Urothelium cell line (cell line): Measurements from ENCODE around the gene BRMS1.
"Not testable (repeated sequence)": the region's sequence is repeated elsewhere in the genome, so short reads cannot be mapped to it uniquely, and the experiment has no call there.

Experiments
- DNase-seq: peaks from one replicate; pipeline ENCODE4 v3.0.0; 2011; ENCODE audit warnings: low spot score, mixed read lengths
- FAIRE-seq: peaks from 2 replicates; lab custom pipeline; 2011; peaks lifted over from hg19 to GRCh38; lab: Jason Lieb, UNC

Gene BRMS1

DNA sequence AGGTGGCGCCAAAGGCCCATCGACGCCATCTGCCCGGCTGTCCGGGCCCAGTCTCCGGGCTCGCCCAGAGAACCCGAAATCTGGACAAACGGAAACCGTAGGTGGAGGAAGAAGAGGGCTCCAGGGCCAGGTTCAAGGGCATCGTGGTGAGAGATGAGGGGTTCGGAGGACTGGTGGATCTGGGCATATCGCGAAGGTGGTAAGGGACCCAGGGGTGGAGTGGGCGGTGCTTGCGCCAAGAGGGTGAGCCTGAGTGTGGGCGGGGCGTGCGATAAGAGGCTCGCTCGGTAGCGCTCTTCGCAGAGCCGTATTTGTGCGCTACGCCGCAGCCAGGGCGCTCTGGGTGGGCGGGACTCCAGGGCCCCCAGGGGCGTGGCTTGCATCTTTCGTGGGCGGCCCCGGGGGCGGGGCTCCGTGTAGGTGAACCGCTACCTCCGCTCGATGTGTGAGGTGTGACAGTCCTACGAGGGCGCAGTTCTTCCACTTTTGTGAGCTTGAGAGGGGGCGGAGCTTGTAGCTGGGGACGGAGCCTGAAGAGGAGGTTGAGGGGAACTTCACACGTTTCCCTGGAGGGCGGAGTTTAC lies 32.8 kb downstream of the BRMS1 start:
- DNase-seq (peak; percentile 85), FAIRE-seq (peak; percentile 48)

DNA sequence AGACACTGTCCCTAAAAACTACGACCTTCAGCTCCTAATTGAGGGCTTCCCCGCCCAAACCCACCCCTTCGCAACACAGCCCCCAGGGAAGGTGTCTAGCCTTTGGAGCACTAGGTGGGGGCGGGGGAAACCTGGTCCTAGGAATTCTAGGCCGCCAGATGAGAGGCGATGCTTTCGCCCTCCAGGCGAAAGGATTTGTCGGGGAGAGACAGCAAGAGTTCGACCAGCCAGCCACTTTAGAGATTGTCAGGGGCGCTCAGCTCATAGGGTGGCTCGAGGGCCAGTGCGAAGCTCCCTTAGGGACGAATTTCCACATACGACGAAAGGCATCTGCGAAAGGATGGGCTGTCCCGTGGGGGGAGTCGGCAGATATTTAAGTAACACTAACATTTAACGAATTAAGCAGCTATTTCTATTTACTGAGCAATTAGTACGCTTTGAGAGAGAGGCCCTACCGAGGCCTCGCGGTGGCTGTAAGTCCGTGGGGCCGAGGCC lies 33.4 kb downstream of the BRMS1 start:
- FAIRE-seq (no peak), DNase-seq (no peak)

DNA sequence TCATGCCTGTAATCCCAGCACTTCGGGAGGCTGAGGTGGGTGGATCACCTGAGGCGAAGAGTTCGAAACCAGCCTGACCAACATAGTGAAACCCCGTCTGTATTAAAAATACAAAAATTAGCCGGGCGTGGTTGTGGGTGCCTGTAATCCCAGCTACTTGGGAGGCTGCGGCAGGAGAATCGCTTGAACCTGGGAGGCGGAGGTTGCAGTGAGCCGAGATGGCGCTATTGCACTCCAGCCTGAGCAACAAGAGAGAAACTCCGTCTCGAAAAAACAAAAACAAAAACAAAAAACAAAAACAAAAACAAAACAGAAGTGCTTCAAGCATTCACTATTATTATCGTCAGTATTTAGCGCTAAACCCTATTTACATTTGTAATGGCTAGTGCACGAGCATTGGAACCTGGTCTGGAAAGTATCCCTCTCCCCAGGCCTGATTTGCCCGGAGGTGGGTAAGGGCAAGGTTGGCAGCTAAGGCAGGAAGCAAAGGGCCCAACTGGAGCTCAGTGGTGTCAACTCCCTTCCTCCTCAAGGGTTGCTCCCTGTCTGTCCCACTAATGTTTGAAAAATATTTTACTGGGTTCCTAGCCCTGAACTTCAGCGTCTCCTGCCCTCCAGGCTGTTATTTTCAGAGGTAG lies 34.0 kb downstream of the BRMS1 start:
- FAIRE-seq, result not testable (repeated sequence)

DNA sequence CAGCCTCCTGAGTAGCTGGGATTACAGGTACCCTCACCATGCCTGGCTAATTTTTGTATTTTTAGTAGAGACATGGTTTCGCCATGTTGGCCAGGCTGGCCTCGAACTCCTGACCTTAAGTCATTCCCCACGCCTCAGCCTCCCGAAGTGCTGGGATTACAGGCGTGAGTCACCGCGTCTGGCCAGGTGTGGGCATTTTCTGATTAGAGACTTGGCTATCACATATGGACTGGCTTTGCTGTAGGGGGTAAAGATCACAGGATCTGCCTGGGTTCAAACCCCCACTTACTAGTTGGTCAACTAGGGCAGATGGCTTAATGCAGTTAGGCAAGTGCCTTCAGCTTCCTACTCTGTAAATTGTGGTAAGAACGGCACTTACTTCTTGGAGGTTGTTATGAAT lies 34.6 kb downstream of the BRMS1 start:
- DNase-seq (no peak), FAIRE-seq (no peak)

More for the DNA sequence above, 34.0 kb downstream of the BRMS1 start:
- DNase-seq, result not testable (repeated sequence)

DNA sequence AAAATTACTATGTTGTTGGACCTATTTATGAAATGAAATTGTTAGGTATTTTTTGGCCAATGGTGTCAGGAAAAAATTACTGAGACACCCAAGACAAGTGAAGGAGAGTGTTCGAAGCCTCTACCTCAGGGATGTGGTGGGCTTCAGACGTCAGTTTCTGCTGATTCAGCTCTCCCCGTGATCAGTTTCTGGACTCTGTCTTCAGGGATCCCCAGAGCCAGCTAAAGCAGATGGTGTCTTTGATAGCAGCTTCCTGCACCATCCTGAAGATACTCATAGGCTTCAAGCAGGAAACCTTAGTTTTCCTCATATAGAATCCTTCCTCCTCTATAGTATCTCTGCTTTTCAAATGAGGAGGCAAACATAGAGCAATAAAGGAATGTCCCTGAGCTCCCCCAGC lies 35.4 kb downstream of the BRMS1 start:
- no peak for DNase-seq
- no peak for FAIRE-seq

DNA sequence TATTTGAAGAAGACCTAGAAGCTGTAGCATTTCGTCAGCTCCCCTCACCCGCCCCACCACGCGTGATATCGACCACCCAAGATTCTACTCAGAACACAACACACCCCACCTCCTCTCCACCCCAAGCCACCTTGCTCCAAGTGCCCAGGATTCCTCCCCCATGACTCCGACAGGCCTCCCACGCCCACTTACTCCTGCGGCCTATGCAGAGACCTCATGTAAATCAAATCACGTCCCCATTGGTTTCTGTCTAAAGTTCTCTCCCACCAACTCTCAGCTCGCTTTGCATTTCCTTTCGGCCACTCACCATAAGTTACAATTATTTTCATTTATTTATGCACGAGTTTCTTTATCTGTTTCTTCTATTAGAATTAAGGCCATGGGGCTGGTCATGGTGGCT lies 42.2 kb downstream of the BRMS1 start:
- DNase-seq (no peak), FAIRE-seq (no peak)

DNA sequence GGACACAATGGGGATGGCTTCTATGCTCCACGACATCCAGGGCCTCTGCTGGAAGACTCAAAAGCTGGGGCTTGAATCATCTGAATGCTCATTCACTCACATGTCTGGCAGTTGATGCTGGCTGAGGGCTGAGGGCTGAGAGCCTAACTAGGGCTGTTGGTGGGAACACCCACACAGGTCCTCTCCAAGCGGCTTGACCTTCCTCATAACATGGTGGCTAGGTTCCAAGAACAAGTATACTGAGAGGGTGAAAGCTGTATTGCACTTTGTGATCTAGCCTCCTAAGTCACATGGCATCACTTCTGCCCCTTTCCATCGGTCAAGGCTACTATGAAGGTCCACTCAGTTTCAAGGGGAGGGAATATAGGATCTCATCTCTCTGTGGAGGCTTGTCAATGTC lies 45.7 kb downstream of the BRMS1 start:
- no peak for DNase-seq
- FAIRE-seq, result no peak

DNA sequence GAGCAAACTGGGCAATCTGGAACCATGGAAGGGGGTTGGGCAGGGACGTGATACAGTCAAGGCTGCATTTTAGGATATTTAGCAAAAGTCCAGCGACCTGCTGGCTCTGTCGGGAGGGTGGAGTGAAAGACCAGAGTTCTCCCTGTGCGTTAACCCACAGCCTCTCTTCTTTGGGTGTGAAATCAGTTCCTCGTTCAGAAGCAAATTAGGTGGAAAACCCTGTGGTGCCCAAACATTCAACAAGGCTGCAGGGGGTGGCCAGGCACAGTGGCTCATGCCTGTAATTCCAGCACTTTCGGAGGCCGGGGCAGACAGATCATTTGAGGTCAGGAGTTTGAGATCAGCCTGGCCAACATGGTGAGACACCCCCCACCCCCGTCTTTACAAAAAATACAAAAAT lies 47.3 kb downstream of the BRMS1 start:
- DNase-seq (no peak), FAIRE-seq (no peak)

DNA sequence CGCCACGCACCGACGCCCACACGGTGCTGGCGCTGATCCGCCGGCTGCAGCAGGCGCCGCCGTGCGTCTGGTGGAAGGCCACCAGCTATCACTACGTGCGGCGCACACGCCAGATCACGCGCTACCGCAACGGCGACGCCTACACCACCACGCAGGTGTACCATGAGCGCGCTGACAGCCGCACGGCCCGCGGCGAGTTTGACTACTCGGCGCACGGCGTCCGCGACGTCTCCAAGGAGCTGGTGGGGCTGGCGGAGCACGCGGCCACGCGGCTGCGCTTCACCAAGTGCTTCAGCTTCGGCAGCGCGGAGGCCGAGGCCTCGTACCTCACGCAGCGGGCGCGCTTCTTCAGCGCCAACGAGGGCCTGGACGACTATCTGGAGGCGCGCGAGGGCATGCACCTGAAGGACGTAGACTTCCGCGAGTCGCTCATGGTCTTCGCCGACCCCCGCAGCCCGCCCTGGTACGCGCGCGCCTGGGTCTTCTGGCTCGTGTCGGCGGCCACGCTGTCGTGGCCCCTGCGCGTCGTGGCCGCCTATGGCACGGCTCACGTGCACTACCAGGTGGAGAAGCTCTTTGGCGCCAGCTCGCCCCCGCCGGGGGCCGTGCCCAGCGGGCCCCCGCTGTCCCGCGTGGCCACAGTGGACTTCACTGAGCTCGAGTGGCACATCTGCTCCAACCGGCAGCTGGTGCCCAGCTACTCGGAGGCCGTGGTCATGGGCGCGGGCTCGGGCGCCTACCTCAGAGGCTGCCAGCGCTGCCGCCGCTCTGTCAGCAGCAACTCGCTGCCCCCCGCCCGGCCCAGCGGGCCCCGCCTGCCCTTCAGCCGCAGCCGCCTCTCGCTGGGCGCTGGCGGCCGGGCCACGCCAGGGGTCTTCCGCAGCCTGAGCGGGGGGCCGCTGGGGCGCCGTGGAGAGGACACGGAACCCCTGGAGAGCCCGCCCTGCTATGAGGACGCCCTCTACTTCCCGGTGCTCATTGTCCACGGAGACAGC lies 50.0 kb downstream of the BRMS1 start:
- DNase-seq (no peak), FAIRE-seq (no peak)

DNA sequence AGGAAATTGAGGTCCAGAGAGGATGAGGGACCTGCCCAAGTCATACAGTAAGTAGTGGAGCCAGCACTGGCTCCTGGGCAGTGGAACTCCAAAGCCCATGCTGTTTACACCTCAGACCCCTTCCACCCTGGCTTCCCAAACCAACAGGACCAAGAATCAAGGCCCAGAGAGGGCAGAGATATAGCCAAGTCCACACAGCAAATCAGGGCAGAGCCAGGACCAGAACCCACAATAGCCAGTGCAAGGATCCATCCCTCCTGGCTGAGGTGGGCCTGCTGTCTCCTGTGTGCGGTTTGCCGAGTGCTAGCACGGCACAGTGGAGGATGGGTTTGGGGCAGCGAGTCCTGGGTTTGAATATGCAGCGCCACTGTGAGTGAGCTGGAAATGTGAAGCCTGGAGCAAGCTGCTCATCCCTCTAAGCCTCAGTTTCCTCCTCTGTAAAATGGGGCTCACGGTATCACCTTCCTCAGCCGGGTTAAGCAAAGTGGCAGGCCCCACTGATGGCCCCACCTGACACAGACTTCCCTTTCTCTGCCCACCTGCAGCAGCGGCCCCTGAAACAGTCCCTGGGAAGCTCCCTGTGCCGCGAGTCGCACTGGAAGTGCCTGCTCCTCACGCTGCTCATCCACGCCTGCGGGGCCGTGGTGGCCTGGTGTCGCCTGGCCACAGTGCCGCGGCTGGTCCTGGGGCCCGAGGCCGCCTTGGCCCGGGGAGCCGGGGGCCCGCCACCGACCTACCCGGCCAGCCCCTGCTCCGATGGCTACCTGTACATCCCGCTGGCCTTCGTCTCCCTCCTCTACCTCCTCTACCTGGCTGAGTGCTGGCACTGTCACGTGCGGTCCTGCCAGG lies 50.9 kb downstream of the BRMS1 start:
- no peak for DNase-seq
- no peak for FAIRE-seq

DNA sequence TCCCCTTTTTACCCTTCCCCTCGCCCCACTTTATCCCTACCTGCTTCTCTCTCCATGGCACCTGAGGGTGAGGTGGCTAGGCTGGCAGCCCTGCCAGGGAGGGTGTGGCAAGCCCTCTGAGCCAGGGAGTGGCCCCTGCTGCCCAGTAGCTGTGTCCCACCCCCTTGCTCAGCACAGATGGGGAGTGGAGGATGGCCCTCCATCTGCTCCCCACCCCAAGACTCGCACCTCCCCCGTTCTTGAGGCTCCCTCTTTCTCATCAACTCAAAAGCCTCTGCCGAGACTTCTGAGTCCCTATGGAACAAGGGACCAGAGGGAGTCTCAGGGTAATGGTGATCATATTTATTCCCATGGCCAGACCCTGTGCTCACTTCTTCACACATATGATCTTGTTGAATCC lies 51.6 kb downstream of the BRMS1 start:
- DNase-seq (no peak), FAIRE-seq (no peak)

DNA sequence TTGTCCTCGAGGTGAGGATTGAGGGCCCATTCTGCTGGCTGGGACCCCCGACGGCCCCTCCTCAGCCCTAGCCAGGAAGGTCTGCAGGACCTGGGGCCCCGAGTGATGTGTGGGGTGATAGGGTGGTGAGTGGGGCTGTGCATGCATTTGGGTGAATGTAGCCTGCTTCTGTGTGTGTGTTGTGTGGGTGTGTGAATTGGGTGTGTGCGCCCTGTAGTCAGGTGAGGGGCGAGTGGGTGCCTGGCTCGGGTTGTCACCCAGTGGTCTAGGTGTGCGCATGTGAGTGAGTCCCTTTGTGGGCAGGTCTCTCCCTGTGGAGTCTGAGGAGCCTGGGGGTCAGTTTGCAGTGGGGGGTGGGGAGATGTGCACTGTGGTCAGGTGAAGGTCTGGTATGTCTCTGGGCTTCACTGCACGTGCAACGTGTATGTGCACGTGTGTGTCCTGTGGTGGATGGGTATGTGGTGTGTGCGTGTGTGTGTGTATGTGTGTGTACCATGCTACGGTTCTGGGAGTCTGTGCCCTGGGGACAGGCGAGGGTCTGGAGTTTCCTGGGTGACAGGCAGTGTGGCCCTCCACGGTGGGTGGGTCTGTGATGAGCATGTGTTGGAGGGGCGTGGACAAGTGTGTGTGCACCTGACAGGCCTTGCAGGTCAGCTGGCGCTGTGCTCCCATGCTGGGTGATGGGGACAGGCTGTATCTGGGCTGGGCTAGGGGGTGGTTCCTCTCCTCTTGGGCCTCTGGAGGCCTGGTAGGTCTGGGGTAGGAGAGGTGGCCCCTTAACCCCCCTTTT lies 52.2 kb downstream of the BRMS1 start:
- FAIRE-seq (peak; percentile 79), DNase-seq (no peak)

DNA sequence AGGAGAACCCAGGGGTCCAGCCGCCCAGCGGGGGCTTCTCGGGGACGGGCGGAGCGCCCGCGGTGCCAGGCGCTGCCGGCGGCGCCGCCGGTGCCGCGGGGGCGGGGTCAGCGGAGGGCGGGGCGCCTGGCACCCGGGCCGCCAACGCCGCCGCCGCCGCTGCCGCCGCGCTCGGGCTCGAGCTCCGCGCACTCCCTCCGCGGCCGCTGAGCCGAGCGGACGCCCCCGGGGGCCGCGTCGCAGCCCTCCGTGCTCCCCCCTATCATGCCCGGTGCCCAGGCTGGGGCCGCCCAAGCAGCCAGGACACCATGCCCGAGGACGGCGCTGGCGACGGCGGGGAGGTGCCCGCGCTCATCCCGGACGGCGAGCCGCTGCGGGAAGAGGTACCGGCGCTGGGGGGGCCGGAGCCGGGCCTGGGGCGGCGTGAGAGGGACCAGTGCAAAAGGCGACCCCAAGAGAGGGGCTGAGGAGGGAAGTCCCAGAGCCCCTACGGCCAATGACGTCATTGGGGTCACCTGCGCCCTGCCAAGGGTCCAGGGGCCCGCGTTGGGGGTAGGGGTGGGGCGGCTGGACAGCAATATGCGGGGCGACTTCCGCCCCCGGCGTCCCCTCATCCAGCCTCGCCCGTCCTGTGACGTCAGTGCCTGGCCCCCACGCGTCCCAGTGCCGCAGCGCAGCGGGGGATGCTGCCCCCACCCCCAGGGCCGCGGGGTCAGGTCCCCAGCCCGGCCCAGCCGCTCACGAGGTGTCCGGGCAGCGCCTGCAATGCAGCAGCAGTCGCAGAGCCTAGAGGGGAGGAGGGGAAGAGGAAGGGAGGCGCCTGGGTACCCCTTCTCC lies 53.0 kb downstream of the BRMS1 start, which contains the start of gene TMEM151A:
Gene TMEM151A (plus strand): TSS at position 189 of the 837 bp plus-strand sequence. CDS start 120 bp downstream, at position 309.
- FAIRE-seq (no peak), DNase-seq (peak; percentile 48)

DNA sequence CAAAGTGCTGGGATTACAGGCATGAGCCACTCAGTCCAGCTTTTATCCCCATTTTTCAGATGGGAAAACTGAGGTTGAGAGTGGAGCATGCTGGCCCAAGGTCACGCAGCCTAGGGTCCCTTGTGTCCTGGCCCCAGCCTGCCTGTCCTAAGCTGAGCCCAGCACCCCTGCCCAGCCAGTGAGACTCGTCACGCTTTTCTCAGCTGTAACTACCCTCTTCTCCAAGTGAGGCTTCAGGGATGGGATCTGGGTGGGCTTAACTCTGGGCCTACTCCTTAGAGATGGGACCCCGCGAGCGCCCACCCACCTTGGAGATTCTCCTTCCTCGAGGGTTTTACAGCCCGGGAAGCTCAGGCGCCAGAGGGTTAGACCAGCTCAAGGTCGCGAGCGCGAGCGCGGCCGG lies 53.6 kb downstream of the BRMS1 start:
- FAIRE-seq, result no peak
- no peak for DNase-seq

DNA sequence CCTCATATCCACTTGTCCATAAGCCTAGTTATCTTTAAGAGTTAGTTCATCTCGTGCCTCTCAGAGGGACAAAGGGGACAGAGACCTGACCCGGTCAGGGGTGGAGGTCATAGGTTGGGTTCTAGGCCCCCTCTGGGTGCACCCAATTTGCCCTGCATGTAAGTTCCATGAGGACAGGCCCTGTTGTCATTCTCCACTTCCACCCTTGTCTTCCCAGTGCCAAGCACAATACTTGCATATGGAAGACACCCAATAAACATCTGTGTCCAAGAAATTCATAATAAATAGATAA lies 54.6 kb downstream of the BRMS1 start:
- FAIRE-seq, result no peak
- no peak for DNase-seq

DNA sequence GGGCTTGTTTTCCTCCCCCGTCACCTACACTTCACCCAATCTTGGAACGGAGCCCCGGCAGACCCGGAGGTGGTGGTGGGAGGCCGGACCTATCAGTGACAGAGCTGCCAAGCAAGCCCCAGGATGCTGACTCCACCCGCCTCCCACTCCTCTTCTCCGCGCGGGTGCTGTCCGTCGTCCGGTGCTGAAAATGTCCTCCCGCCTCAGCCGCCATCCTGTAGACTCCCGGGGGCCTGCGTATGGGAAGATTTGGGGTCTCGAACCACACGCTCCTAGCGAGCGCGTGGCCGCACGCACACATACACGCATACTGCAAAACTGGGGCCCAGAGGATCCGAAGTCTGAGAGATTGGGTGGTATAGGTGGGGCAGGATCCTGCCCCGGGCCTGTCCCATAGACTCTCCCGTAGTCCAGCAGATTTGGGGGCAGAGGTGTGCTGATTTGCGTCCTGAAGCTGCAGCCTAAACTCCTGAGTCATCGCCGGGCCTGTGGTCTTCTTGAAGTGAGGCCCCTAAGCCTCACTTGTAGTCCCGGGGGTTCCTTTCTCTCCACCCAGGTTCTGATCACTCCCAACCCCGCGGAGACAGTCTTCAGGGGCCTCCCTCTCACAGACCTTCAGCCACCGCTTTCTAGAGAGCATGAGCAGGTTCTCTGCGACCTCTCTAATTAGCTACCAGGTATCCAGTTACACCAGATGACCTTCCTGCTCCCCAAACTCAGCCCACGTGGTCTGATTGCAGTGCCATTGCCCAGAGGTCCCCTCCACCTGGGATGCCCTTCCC lies 55.2 kb downstream of the BRMS1 start:
- no peak for FAIRE-seq

DNA sequence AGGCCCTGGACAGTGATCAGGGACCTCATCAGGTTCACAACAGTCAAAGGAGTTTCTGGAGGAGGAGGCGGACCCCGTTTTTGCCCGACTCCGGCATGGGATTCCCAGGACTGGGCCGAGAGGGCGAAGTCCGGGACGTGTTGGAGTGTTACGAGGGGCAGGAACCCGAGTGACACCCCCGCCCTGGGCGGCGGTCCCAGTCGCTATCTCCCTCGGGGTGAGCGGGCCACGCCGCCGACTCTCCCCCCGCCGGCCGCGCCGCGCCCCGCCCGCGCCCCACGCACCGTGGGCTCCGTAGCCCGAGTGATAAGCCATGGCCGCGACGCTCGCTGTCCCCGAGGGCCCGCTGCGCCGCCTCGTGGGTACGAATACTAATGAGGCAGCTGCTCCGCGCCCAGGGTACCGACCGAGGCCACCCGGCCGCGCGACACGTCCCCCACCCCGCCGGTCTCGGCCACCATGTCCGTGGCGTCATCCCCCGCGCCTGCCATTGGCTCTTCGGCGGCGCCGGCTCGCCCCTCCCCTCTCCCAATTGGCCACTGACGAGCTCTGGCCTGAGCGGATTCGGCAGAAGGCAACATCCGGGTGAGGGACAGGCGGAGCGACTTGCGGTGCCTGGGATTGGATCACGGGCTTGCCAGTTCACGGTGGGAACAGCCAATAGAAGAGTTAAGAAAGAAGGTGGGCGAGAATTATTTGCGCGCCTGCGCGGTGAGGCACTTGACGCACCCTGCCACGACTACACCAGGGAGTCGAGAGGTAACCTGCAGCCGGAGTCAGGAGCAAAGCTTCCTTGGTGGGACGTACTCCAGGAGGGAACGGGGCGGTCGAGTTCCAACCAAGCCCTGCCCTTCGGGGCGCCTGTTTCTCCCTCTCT lies 56.0 kb downstream of the BRMS1 start, which contains the start of gene YIF1A:
Gene YIF1A (minus strand): TSS at position 473 of the 877 bp plus-strand sequence. CDS start 158 bp downstream, at position 315.
- FAIRE-seq, result peak; percentile 98
- peak; percentile 100 for DNase-seq

More for the DNA sequence above, 55.2 kb downstream of the BRMS1 start:
- peak; percentile 78 for DNase-seq
